ENCODE results near the gene PAK4. TPM values are rescaled to one million over a fixed set of nuclear protein-coding genes. Genes with fewer than 3 reads are reported as not detected.

PAK4 gene
- total RNA-seq, 3 donors from 2014 or later: 3.5 to 12.0 (median 10.2) TPM

DNA sequence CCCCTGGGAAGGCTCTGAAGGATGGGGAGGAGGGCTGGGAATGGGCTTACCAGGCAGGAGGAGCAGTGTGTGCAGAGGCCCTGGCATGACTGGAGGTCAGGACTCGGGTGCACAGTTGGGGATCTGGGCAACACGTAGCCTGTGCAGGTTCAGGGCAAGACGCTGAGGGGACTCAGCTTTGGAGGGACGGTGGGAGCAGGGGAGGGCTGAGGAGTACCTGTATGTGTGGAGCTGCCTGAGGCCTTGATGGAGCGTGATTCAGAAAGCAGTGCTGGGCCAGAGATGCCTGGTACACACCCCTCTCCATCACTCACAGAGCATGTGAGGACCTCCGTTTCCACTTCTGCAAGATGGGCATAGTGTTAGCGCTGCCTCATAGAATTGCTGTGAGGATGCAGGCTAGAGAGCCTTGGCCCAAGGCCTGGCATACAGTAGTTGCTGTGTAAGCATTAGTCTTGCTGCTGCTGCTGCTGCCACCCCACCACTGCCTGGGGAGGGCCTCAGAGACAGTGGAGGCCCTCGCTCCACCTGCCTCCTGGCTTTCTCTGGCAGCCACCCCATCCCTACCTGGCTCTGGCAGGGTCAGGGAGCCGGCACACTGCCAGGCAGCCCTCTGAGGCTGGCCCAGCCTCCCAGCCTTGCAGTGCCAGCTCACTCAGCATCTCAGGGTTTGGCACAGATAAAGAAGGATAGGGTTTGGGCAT lies 2.4 kb downstream of the PAK4 start:
- Histone ChIP-seq H3K27me3 (no peaks in the 10 kb centered on the region), H3K9me3 (no peaks in the 10 kb centered on the region), H3K4me1 (peaks cover 25 to 58% of the 10 kb centered on the region in 2 donors), H3K4me3 (peak overlapping the region in 1 of 3 donors; percentile 95), H3K36me3 (no peaks in the 10 kb centered on the region), H3K27ac (peak overlapping the region; percentile 90 to 93)
- TF ChIP-seq POLR2A (IDR thresholded peaks at IDR 0.05) (no peak), POLR2AphosphoS5 (IDR thresholded peaks at IDR 0.05) (no peak)
- intact Hi-C loops (cut with DNase I; ENCODE audit: low total_unique reads): loop anchor here (10.0 kb wide), 1 partner anchor 197 kb away; the partner anchor contains the start of gene LRFN1
- peak; percentile 53 to 78 for DNase-seq (ENCODE audit: low spot score in 2 of 2)

DNA sequence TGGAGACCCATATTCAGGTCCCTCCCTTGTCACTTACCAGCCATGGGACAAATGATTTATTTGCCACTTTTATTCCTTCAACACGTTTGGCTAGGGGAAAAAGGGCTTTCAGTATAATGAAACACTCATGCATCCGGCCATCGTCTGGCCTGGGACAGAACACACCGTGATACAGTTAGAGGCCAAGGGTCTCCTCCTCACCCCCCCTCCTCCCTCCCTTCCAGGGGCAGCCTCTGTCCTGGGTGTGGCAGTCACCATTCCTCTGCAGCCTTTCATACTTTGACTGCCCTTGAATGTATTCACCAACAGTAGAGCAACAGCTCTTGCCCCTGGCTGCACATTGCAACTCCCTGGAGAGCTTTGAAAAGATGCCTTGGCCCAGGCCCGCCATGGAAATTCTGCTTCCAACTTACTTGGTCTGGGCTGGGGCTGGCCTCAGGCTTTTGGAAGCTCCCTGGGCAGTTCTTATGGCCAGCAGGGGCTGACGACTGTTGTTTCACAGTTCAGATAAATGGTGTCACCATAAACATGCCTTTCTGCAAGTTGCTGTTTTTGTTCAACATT lies 3.0 kb downstream of the PAK4 start:
- intact Hi-C loops (cut with DNase I; ENCODE audit: low total_unique reads): loop anchor here (10.0 kb wide), 1 partner anchor 196 kb away; the partner anchor contains the start of gene LRFN1
- no peaks in the 10 kb centered on the region for H3K27me3 ChIP-seq
- H3K4me3 ChIP-seq: no peak overlapping the region
- H3K27ac ChIP-seq: peak overlapping the region; percentile 90 to 93
- peaks cover 25 to 64% of the 10 kb centered on the region in 2 donors for H3K4me1 ChIP-seq
- no peaks in the 10 kb centered on the region for H3K9me3 ChIP-seq
- no peak for DNase-seq (ENCODE audit: low spot score in 2 of 2)
- TF ChIP-seq, protein P1, sequence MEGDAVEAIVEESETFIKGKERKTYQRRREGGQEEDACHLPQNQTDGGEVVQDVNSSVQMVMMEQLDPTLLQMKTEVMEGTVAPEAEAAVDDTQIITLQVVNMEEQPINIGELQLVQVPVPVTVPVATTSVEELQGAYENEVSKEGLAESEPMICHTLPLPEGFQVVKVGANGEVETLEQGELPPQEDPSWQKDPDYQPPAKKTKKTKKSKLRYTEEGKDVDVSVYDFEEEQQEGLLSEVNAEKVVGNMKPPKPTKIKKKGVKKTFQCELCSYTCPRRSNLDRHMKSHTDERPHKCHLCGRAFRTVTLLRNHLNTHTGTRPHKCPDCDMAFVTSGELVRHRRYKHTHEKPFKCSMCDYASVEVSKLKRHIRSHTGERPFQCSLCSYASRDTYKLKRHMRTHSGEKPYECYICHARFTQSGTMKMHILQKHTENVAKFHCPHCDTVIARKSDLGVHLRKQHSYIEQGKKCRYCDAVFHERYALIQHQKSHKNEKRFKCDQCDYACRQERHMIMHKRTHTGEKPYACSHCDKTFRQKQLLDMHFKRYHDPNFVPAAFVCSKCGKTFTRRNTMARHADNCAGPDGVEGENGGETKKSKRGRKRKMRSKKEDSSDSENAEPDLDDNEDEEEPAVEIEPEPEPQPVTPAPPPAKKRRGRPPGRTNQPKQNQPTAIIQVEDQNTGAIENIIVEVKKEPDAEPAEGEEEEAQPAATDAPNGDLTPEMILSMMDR (IDR thresholded peaks at IDR 0.05): no peak
- no peak for TF ChIP-seq POLR2A (IDR thresholded peaks at IDR 0.05)
- no peak for TF ChIP-seq POLR2AphosphoS5 (IDR thresholded peaks at IDR 0.05)
- H3K36me3 ChIP-seq: no peaks in the 10 kb centered on the region

DNA sequence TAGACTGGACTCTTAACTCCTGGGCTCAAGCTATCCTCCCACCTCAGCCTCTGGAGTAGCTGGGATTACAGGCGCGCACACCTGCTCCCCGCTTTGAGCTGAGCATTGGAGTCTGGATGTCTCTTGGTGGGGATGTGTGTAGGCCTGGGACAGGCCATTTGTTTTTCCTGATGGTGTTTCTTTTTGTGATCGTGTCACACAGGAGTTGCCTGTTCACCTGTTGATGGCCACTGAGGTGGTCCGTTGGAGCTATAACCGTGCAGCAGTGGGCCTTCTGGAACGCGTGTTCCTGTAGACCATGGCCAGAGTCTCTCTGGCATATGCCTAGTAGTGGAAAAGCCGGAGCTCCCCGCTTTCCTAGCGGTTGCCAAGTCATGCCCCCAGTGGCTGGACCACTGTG lies 3.5 kb downstream of the PAK4 start:
- DNase-seq (ENCODE audit: low spot score in 2 of 2): no peak
- Histone ChIP-seq H3K9me3 (no peaks in the 10 kb centered on the region), H3K4me1 (peaks cover 25 to 67% of the 10 kb centered on the region in 2 donors), H3K4me3 (no peak overlapping the region), H3K27ac (peak overlapping the region; percentile 90 to 93), H3K27me3 (no peaks in the 10 kb centered on the region), H3K36me3 (no peaks in the 10 kb centered on the region)
- TF ChIP-seq, protein P1 (IDR thresholded peaks at IDR 0.05): no peak
- TF ChIP-seq POLR2A (IDR thresholded peaks at IDR 0.05) (no peak), POLR2AphosphoS5 (IDR thresholded peaks at IDR 0.05) (no peak)
- intact Hi-C loops (cut with DNase I; ENCODE audit: low total_unique reads): loop anchor here (10.0 kb wide), 1 partner anchor 196 kb away; the partner anchor contains the start of gene LRFN1

DNA sequence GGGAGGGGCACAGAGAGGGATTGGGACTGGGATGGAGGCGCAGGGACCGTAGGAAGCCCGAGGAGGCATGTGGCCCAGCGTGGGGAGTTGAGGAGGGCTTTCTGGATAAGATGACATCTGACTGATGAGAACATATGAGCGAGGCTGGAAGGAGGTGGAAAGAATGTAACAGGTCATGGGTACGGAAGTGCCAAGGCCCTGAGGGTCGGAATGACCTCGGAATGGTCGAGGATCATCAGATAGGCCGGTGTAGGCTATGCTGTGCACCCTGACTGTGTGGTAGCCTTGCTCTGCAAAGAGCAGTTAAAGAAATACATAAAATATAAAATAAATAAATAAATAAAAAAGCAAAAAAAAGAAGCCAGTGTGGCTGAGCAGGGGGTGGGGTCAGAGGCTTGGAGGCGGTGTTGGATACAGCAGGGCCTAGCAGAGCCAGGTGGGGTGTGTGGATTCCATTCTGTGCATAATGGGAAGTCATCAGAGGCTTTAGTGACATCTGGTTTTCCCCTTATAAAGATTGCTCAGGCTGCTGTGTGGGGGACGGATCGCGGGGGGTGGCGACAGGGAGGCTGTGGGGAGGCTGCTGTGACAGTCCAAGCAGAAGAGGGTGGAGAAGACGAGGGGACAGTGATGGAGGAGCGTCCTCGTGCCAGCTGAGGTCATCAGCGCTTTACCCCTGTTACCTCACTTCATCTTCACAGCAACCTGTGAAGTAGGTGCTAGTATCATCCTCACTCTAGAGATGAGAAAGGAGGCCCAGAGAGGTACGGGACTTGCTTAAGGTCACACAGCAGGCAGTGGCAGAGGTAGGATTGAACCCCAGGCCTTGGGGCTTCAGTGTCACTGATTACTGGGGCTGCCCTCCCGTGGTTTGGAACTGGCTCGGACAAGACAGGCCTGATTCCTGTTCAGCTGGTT lies 5.0 kb downstream of the PAK4 start:
- H3K27ac ChIP-seq: peak overlapping the region; percentile 90 to 93
- intact Hi-C loops (cut with DNase I; ENCODE audit: low total_unique reads): no loop called here
- no peaks in the 10 kb centered on the region for H3K36me3 ChIP-seq
- H3K27me3 ChIP-seq: no peaks in the 10 kb centered on the region
- no peak for DNase-seq (ENCODE audit: low spot score in 2 of 2)
- H3K9me3 ChIP-seq: no peaks in the 10 kb centered on the region
- peak overlapping the region in 1 of 3 donors; percentile 12 for H3K4me3 ChIP-seq
- peaks cover 25 to 67% of the 10 kb centered on the region in 2 donors for H3K4me1 ChIP-seq
- TF ChIP-seq, protein P1 (IDR thresholded peaks at IDR 0.05): no peak
- peak in 2 of 3 donors; percentile 11 to 16 for TF ChIP-seq POLR2AphosphoS5 (IDR thresholded peaks at IDR 0.05)

DNA sequence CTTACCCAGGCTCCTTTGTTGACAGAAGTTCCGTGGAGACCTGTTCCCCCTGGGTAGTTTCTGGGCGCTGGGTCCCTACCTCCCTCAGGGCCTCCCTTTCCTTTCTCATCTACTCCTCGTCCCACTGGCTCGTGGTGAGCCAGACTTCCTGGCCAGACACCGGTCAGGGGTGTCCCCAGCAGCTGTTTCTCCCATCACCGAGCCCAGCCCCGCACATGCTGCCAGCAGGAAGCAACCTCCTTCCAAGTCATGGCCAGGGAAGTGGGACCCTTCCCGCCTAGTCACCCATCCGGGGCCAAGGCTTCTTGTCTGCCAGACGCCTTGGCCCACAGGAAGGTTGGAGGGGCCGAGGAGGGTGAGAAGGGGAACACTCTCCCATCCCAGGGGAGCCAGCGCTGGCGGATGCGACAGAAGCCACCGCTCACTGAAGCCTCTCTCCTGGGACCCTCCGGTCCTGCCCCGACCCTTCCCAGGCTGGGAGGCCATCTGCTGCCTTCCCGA lies 5.7 kb downstream of the PAK4 start:
- Histone ChIP-seq H3K36me3 (no peaks in the 10 kb centered on the region), H3K27me3 (no peaks in the 10 kb centered on the region), H3K9me3 (no peaks in the 10 kb centered on the region), H3K4me1 (peaks cover 25 to 67% of the 10 kb centered on the region in 2 donors), H3K4me3 (peak overlapping the region in 1 of 3 donors; percentile 27), H3K27ac (peak overlapping the region; percentile 90 to 92)
- intact Hi-C loops (cut with DNase I; ENCODE audit: low total_unique reads): no loop called here
- peak; percentile 77 to 81 for DNase-seq (ENCODE audit: low spot score in 2 of 2)
- TF ChIP-seq POLR2A (IDR thresholded peaks at IDR 0.05): no peak
- peak in 1 of 3 donors; percentile 7 for TF ChIP-seq POLR2AphosphoS5 (IDR thresholded peaks at IDR 0.05)
